Measurements from ENCODE around the gene AUP1. TPM values are rescaled to one million over a fixed set of nuclear protein-coding genes. Genes with fewer than 3 reads are reported as not detected.

Gene AUP1
- total RNA-seq, 2 donors from 2014 or later = 64.4 to 67.0 TPM

DNA sequence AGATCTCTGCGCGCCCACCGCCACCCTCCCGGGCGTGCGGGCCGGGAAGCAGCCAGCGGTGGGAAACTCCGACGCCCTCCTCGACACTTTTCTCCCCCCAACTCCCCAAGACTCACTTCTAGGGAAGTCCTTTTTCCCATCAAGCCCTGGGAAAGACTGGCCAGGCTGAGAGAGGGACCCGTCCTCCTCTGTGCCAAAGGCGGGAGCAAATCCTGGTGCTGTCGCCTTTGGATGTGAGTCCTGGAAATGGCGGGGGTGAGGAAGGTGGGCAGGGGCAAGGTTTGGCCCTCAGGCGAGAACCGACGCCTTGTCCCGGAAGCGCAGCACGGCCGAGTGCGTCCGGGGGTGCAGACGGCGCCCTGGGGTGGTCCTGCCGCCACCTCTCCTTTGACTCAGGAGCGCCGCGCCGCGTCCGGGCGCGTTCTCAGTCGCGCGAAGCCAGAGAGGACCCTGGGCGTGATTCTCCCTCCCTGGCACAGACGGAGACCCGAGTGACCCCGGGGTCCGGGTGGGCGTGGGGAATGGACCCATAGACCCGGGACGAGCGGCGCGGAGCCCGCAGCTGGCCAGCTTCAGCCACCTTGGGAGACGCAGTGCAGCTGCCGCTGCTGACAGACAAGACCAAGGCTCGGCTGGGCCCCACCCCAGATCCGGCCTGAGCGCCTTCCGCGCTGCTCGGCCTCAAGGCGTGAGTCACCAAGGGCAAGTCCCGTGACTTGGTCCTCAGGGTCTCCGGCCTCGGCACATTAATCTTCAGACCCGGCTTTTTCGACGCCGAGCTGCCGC, 26.6 kb downstream of the AUP1 start:
- intact Hi-C loops (cut with DNase I) = no loop called here
- peak; percentile 94 for DNase-seq (ENCODE audit: low spot score)

GRCh38 chr2:74502147-74502719, 27.3 kb downstream of the AUP1 start:
- intact Hi-C loops (cut with DNase I) = no loop called here
- peak; percentile 79 for DNase-seq (ENCODE audit: low spot score)

GRCh38 chr2:74501335-74502071, 28.0 kb downstream of the AUP1 start:
- intact Hi-C loops (cut with DNase I) = no loop called here
- DNase-seq (ENCODE audit: low spot score) = peak; percentile 61

DNA sequence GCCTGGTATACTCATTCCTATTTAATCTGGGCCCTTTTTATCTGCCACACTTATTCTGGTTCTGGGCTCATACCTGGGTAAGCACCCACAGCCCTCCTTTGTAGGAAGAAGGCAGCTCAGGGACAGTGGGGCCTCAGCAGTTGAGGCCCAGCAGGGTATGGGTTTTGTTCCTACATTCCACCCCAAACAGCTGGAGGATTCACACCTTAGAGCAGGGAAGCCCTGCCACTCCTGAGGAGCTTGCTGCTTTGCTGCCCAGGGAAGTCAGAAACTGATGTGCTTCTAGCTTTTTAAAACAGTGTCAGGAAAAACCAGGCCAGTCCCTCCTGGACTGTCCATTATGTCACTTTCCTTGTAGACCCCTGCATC, 28.9 kb downstream of the AUP1 start:
- intact Hi-C loops (cut with DNase I) = no loop called here
- no peak for DNase-seq (ENCODE audit: low spot score)

GRCh38 chr2:74499940-74500577, 29.4 kb downstream of the AUP1 start:
- intact Hi-C loops (cut with DNase I) = no loop called here
- DNase-seq (ENCODE audit: low spot score) = peak; percentile 38

DNA sequence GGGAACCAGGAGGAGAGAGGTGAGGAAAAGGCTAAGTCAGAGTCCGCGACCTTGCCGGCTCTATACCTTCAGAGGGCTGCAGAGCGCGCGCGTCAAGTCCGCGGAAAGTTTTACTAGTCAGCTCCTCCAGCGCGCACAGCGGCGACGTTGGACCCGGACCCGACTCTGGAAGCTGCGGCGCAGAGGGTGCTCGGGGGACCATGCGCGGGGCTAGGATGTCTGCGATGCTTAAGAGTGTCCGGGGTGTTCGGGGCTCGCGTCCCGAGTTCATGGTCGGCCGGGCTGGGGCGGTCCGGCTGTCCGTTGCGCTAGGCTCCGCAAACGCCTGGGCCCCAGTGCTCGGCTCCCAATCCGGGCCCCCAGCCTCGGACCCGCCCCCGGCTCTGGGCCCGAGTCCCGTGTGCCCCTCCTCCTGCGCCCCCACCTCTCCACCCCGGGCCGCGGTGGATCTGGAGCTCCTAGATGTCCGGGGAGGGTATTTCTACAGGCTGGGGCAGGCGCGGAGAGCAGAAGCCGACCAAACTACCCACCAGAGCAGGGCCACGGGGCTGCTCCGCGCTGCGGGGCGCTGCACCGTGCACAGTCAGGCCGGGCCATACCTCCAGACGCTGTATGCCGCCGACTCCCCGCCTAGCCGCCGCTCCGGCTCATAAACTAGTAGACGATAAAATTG, 30.1 kb downstream of the AUP1 start, which contains the start of gene LBX2:
TSS of gene LBX2 (minus strand) at position 337 of the 673 bp plus-strand sequence. CDS start at position 271, 66 bp downstream.
- intact Hi-C loops (cut with DNase I) = no loop called here
- DNase-seq (ENCODE audit: low spot score) = peak; percentile 80

DNA sequence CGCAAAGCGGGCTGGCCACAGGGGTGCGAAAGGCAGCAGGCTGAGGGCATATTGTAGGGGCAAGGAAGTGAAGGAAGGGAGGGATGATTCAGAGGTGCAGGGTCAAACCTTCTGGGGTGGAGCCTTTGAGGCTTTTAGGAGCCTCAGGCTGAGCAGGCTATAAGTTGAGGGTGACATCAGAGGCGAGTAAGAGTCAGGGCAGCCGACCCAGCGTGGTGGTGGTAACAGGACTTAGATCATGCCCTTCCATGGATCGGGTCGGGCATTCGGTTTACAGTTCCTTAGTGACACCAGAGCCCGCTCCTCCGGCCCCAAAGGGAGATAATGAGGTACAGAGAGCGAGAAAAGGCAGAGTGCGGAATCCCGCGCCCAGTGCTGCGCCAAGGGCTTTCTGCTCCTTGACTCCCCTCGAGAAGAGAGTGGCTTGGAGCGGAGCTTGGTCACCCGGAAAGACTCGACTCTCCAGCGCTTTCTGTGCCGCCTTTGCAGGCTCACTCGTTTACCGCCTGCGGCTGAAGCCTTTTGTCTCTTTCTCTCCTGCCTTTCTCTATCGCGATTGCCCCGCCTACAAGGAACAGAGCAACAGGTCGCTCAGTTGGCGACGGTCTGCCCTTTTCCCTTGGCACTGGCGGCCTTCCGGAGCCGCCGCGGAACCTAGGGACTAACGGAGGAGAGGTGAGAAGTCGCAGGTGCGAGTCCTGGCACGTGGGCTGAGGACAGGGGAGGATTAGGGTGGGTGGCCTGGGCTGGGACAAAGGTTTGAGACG, 30.8 kb downstream of the AUP1 start:
- intact Hi-C loops (cut with DNase I) = no loop called here
- DNase-seq (ENCODE audit: low spot score) = peak; percentile 73

- intact Hi-C loops (cut with DNase I) = no loop called here
- DNase-seq (ENCODE audit: low spot score) = peak; percentile 80
Measured at GRCh38 chr2:74497777-74498499, 31.6 kb downstream of the AUP1 start.

GRCh38 chr2:74496997-74497776, 32.3 kb downstream of the AUP1 start:
- intact Hi-C loops (cut with DNase I) = no loop called here
- peak; percentile 67 for DNase-seq (ENCODE audit: low spot score)

GRCh38 chr2:74495440-74495839, 34.1 kb downstream of the AUP1 start:
- intact Hi-C loops (cut with DNase I) = no loop called here
- DNase-seq (ENCODE audit: low spot score) = no peak

DNA sequence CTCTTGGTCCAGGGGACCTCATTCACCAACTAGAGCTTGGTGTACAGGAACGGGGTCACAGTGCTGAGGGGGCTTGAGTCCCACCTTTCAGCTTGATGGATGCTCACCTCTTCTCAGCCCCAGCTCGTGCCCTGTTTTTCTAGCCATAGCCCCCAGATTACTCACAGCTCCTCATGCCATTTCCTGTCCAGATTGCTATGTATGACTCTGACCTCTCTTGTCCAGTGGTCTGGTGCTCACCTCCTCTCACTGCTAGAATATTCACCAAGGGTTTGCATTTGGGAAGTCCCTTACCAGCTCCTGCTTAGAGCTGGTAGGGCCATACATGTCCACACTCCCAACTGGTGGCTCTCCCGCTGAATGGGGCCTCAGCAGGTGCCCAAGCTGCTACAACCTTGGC, 36.0 kb downstream of the AUP1 start:
- peak; percentile 29 for DNase-seq (ENCODE audit: low spot score)

DNA sequence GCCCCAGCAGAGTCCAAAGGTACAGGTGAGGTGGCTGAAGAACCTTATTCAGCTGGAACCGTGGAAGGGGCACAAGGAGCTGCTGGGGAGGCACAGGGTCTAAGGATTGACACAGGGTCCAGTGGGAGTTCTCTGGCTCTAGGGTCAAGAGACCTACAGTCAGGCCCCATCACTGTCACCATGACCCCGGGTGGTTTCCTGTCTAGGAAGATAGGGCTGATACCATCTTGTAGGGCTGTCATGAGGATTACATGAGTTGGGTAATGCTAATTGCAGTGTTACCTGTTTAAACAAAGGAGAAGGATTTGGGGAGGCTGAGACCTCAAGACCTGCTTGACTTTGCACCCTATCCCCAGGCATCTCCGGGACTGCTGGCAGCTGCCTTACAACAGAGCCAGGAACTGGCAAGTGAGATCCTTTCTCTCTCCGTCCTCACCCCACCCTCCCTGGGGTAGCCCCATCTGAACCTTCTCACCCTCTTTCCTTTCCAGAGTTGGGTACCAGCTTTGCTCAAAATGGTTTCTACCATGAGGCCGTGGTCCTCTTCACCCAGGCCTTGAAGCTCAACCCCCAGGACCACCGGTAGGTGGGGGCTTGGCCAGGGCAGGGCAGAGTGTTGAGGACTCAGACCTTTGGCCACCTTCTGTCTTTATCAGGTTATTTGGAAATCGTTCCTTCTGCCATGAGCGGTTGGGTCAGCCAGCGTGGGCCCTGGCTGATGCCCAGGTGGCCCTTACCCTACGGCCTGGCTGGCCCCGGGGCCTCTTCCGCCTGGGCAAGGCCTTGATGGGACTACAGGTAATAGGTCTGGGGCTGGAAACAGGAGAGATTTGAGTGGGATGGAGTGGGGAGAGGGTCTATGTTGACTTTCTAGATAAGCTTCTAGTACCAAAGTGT, 37.6 kb downstream of the AUP1 start:
- intact Hi-C loops (cut with DNase I) = no loop called here
- peak; percentile 54 for DNase-seq (ENCODE audit: low spot score)

More for the DNA sequence above, 36.0 kb downstream of the AUP1 start:
- intact Hi-C loops (cut with DNase I) = no loop called here

DNA sequence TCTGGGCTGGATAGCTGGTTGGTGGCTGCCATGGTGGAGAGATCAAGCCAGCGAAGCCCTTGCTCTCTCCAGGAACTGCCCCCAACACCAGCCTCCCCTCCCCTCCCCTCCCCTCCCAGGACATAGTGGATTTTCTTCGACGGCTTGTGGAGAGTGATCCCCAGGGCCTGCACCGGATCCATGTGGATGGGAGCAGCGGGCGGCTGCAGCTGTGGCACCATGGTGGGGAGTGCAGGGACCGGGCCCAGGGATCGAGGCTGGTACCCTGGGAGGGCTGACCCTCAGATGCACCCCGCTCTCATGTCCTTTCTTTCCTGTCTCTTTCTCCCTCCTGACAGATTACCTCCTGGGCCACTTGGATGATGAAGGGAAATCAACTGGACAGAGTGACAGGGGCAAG, 39.6 kb downstream of the AUP1 start:
- intact Hi-C loops (cut with DNase I) = no loop called here
- peak; percentile 69 for DNase-seq (ENCODE audit: low spot score)

DNA sequence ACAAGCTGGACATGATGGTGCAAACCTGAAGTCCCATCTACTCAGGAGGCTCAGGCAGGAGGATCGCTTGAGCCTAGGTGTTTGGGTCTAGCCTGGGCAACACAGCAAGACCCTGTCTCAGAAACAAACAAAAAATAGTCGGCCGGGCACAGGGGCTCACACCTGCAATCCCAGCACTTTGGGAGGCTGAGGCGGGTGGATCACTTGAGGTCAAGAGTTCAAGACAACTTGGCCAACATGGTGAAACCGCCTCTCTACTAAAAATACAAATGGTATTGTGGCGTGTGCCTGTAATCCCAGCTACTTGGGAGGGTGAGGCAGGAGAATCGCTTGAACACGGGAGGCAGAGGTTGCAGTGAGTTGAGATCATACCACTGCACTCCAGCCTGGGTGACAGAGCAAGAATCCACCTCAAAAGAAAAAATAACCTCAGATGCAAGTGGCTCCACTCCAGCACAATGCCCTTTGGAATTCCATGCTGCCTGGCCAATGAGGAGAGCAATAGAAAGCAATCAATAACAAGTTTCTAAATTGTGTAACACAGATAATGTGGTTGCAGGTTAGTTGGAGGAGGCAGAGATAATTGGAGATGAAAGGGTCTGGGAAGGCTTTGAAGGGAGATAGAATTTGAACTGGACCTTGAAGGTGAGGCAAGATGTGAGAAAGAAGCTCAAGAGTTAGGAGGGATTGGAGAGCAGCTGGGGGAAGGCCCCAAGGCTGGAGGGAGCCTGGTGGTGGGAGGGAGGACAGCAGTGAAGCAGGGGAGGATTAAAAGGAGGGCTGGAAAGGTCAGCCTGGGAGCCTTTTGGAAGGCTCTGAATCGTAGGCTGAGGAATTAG, 40.6 kb downstream of the AUP1 start:
- intact Hi-C loops (cut with DNase I) = no loop called here
- peak; percentile 22 for DNase-seq (ENCODE audit: low spot score)

DNA sequence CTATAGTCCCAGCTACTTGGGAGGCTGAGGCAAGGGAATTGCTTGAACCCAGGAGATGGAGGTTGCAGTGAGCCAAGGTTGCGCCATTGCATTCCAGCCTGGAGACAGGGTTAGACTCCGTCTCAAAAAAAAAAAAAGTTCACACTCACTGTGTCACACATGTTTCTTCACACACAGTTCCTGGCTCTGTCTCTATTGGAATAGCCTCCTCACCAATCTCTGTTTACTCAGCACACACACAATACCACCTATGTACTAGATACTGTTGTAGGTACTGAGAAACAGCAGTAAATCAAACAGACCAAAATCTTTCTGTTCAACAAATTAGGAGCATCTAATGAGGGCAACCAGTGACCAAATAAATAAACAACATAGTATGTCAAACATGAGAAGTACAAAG, 43.4 kb downstream of the AUP1 start:
- DNase-seq (ENCODE audit: low spot score) = no peak
- intact Hi-C loops (cut with DNase I) = no loop called here

All from posterior vena cava (tissue), 2 donors.